SK-N-MC (cell line): ENCODE results near the gene EHD4.

Source experiments
- EZH2 ChIP-seq: fragments of 200-600 bp; sonication (generic); IDR thresholded peaks from one replicate; pipeline ENCODE4 v1.6.1; 2017; ENCODE audit warnings: antibody characterized with exemption
- FOXP2 ChIP-seq: optimal IDR thresholded peaks from 2 replicates; pipeline ENCODE3; 2011; ENCODE audit warnings: mild to moderate bottlenecking, moderate library complexity; ENCODE audit not compliant: insufficient read depth; ENCODE audit errors: extremely low read length, control extremely low read depth
- POLR2AphosphoS5 ChIP-seq: IDR thresholded peaks from 2 replicates; pipeline ENCODE4 v1.6.1; 2012; ENCODE audit warnings: mild to moderate bottlenecking, low read depth, low read length, borderline replicate concordance

- TF ChIP-seq EZH2 = no peak
- TF ChIP-seq POLR2AphosphoS5 = no peak
- TF ChIP-seq FOXP2 = no peak
These were observed 48.9 kb downstream of the EHD4 start for GRCh38 chr15:41923401-41923997.
